LNCaP clone FGC (cell line): ENCODE measurements around the gene SHROOM3.
A peak's percentile ranks its signal among the peaks of the same experiment; 100 is the strongest.

Experiments used
- DNase-seq: peaks from one replicate; pipeline ENCODE4 v3.0.0-alpha.2; 2011; ENCODE audit warnings: low read depth
- H3K4me3 ChIP-seq: 2 replicates; pipeline ENCODE4 v1.5.1; 2011; ENCODE audit warnings: mild to moderate bottlenecking, low read depth, low read length, control low read depth
- CTCF ChIP-seq: IDR thresholded peaks from 2 replicates; pipeline ENCODE4 v1.5.1; 2012; ENCODE audit warnings: mild to moderate bottlenecking; ENCODE audit not compliant: control insufficient read depth, insufficient read depth; ENCODE audit errors: extremely low read depth

Gene SHROOM3

GRCh38 chr4:76582074-76582816 lies 147.2 kb downstream of the SHROOM3 start:
- H3K4me3 ChIP-seq = no peak overlapping the region
- no peak for TF ChIP-seq CTCF
- DNase-seq = no peak

- DNase-seq = no peak
- H3K4me3 ChIP-seq = no peak overlapping the region
- TF ChIP-seq CTCF = no peak
Measured at GRCh38 chr4:76582817-76583087, 147.7 kb downstream of the SHROOM3 start.

- TF ChIP-seq CTCF = no peak
Measured at GRCh38 chr4:76584241-76585152, 149.5 kb downstream of the SHROOM3 start.

GRCh38 chr4:76585272-76585671 lies 150.2 kb downstream of the SHROOM3 start:
- no peak for TF ChIP-seq CTCF
- peak overlapping the region; percentile 69 for H3K4me3 ChIP-seq
- DNase-seq = no peak

More at GRCh38 chr4:76584241-76585152, 149.5 kb downstream of the SHROOM3 start:
- no peak overlapping the region for H3K4me3 ChIP-seq
- DNase-seq = no peak

- peak; percentile 9; the same call in 1 of the 2 replicates for TF ChIP-seq CTCF
- peak overlapping the region; percentile 69 for H3K4me3 ChIP-seq
- DNase-seq = peak; percentile 95
Measured at GRCh38 chr4:76585897-76586360, 150.9 kb downstream of the SHROOM3 start.

- no peak for TF ChIP-seq CTCF
- no peak for DNase-seq
- H3K4me3 ChIP-seq = no peak overlapping the region
Measured at GRCh38 chr4:76588274-76588673, 153.2 kb downstream of the SHROOM3 start.
